HG03280 (cell line): ENCODE results near the gene MAP1B.

Source experiments
- ATAC-seq: cut with Tn5 transposase; IDR thresholded peaks from one replicate; pipeline ENCODE4 v1.9.1; 2021; ENCODE audit warnings: mild to moderate bottlenecking, moderate library complexity; ENCODE audit not compliant: unreplicated experiment

The MAP1B gene

GRCh38 chr5:72129725-72130124 is 22.4 kb downstream of the MAP1B start:
- no peak for ATAC-seq

DNA sequence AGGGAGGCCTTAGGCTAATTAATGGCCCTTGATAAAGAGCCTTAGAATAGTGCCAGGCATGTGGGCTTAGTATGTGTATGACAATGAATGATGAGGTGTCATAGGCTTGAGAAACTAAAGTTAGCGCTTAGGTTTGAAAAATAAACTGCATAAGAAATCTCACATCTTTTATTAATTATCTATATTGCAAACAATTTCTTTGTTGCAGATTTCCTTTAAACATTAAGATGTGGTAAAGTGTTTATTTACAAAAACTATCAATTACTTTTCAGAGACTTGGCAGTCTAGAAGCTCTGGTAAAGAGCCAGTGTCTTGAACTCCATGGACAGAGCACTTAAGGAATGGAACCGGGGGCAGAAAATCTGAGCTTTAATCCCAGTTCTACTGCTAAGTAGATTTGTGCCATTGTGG is 23.1 kb downstream of the MAP1B start:
- no peak for ATAC-seq

DNA sequence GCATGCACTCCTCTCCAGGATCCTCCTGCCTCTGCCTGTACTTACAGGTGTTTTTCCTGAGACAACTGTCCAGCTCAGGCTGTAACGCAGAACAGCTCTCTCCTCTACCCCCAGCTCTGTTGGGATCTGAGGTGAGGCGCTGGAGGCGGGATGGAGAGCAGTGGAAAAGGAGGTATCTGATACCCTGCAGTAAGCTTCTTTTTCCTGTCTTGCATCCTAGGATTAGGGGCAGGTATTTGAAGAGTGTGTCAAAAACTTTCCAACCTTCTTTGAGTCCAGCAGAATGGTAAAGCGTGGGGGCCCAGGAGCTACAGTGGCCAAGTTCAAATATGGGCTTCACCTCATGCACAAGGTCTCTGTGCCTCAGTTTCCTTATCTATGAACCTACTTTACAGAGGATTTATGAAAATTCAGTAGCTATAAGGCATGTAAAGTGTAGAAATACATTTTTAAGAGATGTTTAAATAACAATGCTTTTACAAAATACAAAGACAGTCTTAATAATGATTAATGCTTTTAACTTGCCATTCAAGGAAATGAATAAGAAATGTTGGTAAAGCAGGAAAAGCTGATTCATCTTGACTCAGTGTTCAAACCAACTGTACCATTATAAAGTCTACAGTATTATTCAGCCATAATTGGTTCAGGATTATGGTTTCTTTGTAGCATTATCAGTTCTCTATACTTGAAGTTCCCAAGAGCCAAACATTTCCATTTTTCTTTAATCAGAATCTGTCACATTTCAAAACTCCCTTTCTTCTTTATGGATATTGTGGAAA is 26.1 kb downstream of the MAP1B start:
- no peak for ATAC-seq

DNA sequence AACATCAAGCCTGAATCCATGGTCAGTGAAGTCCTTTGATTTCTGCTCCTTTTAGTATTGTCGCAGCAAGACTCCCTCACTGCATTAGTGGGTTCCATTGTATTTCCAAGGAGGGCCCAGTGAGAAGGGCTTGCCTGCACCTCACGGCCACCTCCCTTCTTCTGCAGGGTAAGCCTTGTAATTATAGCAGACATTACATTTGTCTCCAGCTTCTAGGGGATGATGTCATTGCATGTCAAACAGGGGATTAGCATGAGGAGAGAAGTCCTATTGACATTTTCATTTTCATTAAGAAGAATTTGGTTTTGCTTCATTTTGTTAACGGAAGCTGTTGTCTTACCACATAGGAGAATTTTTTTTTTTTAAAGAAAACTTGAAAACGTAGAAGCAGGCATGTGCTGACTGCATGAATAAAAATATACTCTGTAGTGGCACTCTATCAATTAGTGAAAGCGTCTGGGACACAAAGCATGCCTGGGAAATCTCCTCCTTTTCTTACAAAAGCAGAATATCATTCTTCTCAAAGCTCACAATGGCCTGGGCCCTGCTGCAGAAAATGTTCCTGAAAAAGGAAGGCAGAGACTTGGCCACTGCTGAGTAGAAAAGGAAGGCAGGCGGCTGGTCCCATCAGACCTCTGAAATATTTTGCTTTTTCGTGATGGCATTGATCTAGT is 27.1 kb downstream of the MAP1B start:
- ATAC-seq, result no peak

GRCh38 chr5:72137826-72138409 is 30.6 kb downstream of the MAP1B start:
- ATAC-seq, result no peak

DNA sequence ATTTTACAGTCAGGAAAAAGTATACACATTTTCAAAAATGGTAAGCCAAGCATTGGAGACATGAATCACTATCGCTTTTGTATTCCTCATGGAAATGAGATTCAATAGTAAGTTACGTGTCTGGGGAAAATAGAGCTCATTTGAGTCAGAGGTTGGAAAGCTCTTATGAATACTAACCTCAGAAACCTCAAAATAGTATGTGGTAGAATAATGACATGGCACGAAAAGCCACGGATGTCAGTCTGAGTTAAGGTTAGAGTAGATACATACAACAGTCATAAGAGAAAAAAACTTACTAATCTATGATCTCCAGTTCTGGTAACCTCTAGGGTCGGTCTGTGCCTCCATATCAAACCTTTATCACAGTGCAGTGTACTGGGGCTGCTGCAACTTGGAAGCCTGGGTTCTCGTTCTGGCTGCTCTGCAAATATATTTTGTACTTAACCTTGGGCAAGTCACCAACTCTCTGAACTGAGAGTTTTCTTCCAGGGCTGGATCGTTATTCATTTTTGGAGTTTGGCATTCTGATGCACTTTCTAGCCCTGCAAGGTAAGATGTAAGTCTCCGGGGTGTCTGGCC is 31.8 kb downstream of the MAP1B start:
- no peak for ATAC-seq

GRCh38 chr5:72140711-72141110 is 33.4 kb downstream of the MAP1B start:
- no peak for ATAC-seq

- ATAC-seq, result no peak
These were observed 34.4 kb downstream of the MAP1B start for GRCh38 chr5:72141440-72142355.

DNA sequence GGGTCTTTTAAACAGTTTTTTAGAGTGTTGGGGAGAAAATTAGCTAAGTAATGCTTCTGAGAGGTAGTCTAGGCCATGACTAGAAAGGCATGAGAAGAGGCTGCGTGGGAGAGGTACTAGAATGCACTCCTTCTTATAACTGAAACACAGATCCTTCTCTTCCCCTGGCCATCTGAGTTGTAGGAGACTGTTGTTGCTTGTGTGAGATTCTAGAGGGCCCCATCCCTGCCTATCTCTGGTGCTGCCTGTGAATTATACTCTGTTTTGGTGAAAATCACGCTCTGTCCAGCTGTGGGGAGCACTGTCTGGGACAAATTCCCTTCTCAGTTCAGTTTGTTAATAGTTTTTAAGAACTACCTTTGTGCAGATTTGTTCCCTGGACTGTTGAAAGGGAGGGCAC is 37.5 kb downstream of the MAP1B start:
- no peak for ATAC-seq

DNA sequence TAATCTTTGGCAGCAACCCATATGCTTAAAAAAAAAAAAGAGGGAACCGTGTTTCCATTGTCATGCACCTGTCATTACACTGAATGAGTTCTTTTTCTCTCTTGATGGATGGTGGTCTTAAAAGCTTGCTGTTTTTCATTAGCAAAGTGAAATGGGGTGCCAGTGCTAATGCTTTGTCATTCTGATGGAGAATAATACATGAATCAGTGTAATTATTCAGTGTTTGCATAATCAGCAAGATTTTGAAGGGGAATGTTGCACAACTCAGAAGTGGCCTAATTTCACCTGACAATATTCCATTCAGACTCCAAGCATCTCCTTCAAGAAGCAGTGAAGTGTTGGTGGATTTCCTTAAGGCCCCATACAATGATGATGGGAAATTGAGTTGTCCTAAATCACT is 38.1 kb downstream of the MAP1B start:
- no peak for ATAC-seq

GRCh38 chr5:72146056-72146455 is 38.8 kb downstream of the MAP1B start:
- no peak for ATAC-seq

- no peak for ATAC-seq
These were observed 40.3 kb downstream of the MAP1B start for GRCh38 chr5:72147569-72147968.

DNA sequence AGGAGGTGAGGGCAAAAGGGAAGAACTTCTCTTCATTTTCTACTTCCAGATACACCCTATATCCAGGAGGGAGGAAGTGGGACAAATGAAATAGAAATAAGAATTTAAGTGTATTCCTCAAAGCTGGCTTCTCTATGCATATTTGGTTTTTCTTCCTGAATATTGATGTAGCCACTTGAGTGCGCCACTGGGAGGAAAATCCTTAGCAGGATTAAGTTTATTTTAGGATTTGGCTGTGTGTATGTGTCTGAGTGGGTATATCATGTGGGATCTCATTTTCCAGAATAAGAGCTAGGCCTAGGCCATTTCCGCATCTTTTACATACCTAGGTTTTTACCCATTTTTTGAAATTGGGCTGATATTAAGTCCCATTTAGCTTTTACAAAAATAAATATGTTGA is 42.5 kb downstream of the MAP1B start:
- ATAC-seq, result no peak

DNA sequence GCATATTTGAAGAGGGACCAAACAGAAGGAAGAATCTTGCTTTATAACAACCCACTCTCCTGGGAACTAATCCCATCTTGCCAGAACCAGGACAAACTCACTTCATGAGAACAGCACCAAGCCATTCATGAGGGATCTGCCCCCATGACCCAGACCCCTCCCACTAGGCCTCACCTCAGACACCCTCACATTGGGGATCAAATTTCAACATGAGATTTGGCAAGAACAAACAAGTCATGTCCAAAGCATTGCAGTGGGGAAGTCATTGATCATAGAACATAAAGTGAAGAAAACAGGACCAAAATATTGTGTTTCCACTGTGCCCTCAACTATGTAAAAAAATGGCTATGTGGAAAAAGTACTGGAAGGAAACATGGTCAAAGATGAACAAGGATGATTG is 43.9 kb downstream of the MAP1B start:
- no peak for ATAC-seq

DNA sequence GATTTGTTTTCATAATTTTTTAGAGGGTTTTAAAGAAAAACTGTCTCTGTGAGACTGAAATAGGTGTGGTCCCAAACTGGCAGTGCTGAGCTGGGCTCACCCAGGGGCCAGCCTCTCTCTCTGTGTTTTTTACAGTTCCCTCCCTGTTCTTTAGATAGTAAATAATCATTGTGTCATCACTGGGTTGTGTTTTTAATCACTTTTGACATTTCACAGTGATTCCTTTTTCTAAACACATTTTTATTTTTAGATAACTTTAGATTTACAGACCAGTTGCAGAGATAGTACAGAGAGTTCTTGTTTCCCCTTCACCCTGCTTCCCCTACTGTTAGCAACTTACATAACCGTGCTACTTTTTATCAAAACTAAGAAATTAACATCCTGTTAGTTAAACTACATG is 44.4 kb downstream of the MAP1B start:
- ATAC-seq, result no peak

DNA sequence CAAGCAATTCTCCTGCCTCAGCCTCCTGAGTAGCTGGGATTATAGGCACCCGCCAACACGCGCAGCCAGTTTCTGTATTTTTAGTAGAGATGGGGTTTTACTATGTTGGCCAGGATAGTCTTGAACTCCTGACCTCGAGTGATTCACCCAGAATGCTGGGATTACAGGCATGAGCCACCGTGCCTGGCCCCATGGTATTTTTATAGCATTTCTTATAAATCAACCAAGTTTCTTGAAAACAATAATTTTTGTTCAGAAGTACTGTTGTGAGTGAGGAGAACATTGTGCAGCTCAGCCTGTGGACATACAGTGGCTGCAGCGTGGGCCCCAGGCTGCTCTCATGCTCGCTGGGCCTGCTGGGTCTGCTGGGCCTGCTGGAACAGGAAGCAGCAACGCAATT is 45.3 kb downstream of the MAP1B start:
- no peak for ATAC-seq

- no peak for ATAC-seq
These were observed 46.3 kb downstream of the MAP1B start for GRCh38 chr5:72153551-72153950.

DNA sequence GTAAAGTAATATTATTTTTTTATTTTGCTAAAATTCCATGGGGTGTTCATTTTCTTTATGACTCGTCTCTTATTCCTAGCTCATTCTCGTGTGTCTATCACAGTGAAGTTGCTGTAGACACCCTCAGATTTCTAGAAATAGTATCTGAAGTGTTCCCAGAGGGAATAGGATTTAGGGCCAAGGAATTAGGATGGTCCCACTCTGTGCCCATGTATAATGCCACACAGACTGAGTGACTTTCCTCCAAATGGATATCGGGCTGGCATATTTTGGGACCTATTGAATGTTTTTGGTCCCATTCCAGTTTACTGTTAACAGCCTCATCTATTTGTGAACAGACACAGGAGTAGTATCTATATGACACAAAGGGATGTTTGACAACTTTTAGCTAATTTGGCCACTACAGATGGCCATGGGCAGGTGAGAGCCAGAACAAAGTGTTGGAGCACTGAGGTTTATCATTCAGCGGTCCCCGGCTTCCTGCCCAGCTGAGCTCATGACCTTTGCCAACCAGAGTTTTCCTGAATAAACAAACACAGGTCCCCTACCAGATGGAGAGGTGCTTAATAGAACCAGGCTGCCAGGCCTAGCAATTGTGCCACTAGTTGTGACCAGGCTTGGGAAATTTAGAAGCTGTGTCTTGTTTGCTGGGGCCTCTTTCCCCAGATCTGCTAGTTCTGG is 46.9 kb downstream of the MAP1B start:
- no peak for ATAC-seq

GRCh38 chr5:72156946-72157624 is 49.8 kb downstream of the MAP1B start:
- ATAC-seq, result no peak

DNA sequence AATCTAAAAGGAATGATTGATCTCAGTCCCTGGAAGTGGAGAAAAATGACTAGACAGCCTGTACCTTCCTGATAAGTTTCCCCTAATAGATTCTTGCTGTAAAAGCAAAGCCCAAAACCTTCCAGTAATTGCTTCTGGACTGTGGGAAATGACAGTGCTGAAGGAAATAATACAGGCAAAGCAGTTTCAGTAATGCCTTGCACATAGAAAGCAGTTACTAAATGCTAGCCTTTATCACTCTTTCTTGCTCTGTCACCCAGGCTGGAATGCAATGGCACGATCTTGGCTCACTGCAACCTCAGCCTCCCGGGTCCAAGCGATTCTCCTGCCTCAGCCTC is 50.3 kb downstream of the MAP1B start:
- no peak for ATAC-seq
